Nephron progenitor cell (in vitro differentiated cells): Measurements from ENCODE around the gene ERFL.

Source experiments
- DNase-seq: peaks from one replicate; pipeline ENCODE4 v3.0.0; 2021
- H3K27ac Mint-ChIP-seq: 2 replicates; pipeline ENCODE4 v1.8.0; 2021; ENCODE audit warnings: mild to moderate bottlenecking, moderate library complexity, mixed read lengths
- H3K27me3 Mint-ChIP-seq: 2 replicates; pipeline ENCODE4 v1.8.0; 2021; ENCODE audit warnings: mild to moderate bottlenecking, low read depth, mixed read lengths; ENCODE audit not compliant: poor library complexity
- H3K36me3 Mint-ChIP-seq: 2 replicates; pipeline ENCODE4 v1.8.0; 2021; ENCODE audit warnings: low read depth, mixed read lengths
- H3K4me1 Mint-ChIP-seq: 2 replicates; pipeline ENCODE4 v1.8.0; 2021; ENCODE audit warnings: mixed read lengths
- H3K4me3 Mint-ChIP-seq: 2 replicates; pipeline ENCODE4 v1.8.0; 2021; ENCODE audit warnings: mild to moderate bottlenecking, moderate library complexity, mixed read lengths
- H3K9me3 Mint-ChIP-seq: 2 replicates; pipeline ENCODE4 v1.8.0; 2021; ENCODE audit warnings: mild to moderate bottlenecking, moderate library complexity, mixed read lengths
- CTCF ChIP-seq: fragments of 200-600 bp; sonication (generic); IDR thresholded peaks from 2 replicates; pipeline ENCODE4 v1.5.0; 2021; ENCODE audit warnings: antibody characterized with exemption

Gene ERFL

GRCh38 chr19:41926763-41927496 is 1.3 kb downstream of the ERFL start:
- H3K9me3 Mint-ChIP-seq: no peaks in the 10 kb centered on the region

GRCh38 chr19:41926028-41926762 is 2.1 kb downstream of the ERFL start:
- no peak overlapping the region for H3K4me3 Mint-ChIP-seq
- no peak overlapping the region for H3K27ac Mint-ChIP-seq
- no peak for DNase-seq
- H3K4me1 Mint-ChIP-seq: peaks cover 41% of the 10 kb centered on the region
- no peaks in the 10 kb centered on the region for H3K36me3 Mint-ChIP-seq
- no peak for TF ChIP-seq CTCF
- no peaks in the 10 kb centered on the region for H3K27me3 Mint-ChIP-seq
- no peaks in the 10 kb centered on the region for H3K9me3 Mint-ChIP-seq

More at GRCh38 chr19:41926763-41927496, 1.3 kb downstream of the ERFL start:
- Mint-ChIP-seq H3K27me3 (no peaks in the 10 kb centered on the region), H3K4me3 (no peak overlapping the region), H3K36me3 (no peaks in the 10 kb centered on the region), H3K4me1 (peaks cover 39% of the 10 kb centered on the region), H3K27ac (no peak overlapping the region)
- TF ChIP-seq CTCF: no peak
- DNase-seq: no peak

GRCh38 chr19:41925208-41926003 is 2.8 kb downstream of the ERFL start:
- Mint-ChIP-seq H3K9me3 (no peaks in the 10 kb centered on the region), H3K4me1 (peaks cover 35% of the 10 kb centered on the region), H3K4me3 (no peak overlapping the region), H3K27ac (no peak overlapping the region), H3K36me3 (no peaks in the 10 kb centered on the region), H3K27me3 (no peaks in the 10 kb centered on the region)
- no peak for DNase-seq
- no peak for TF ChIP-seq CTCF

- Mint-ChIP-seq H3K9me3 (no peaks in the 10 kb centered on the region), H3K27me3 (no peaks in the 10 kb centered on the region), H3K27ac (no peak overlapping the region), H3K4me3 (no peak overlapping the region), H3K4me1 (peaks cover 27% of the 10 kb centered on the region), H3K36me3 (no peaks in the 10 kb centered on the region)
- no peak for TF ChIP-seq CTCF
- DNase-seq: no peak
These were observed 3.8 kb downstream of the ERFL start for GRCh38 chr19:41924151-41925145.

GRCh38 chr19:41923045-41923788 is 5.0 kb downstream of the ERFL start:
- TF ChIP-seq CTCF: no peak
- no peaks in the 10 kb centered on the region for H3K36me3 Mint-ChIP-seq
- H3K27ac Mint-ChIP-seq: no peak overlapping the region
- H3K4me1 Mint-ChIP-seq: peaks cover 18% of the 10 kb centered on the region
- no peak overlapping the region for H3K4me3 Mint-ChIP-seq
- no peak for DNase-seq
- no peaks in the 10 kb centered on the region for H3K27me3 Mint-ChIP-seq
- no peaks in the 10 kb centered on the region for H3K9me3 Mint-ChIP-seq
